Endothelial cell (in vitro differentiated cells): ENCODE results near the gene REX1BD. TPM values are rescaled to one million over a fixed set of nuclear protein-coding genes. Genes with fewer than 3 reads are reported as not detected.

Source experiments
- DNase-seq: peaks from one replicate; pipeline ENCODE4 v3.0.0; 2021; ENCODE audit warnings: low spot score
- H3K27ac Mint-ChIP-seq: one replicate; pipeline ENCODE4 v1.8.0; 2021; ENCODE audit warnings: mixed read lengths, inconsistent platforms; ENCODE audit not compliant: unreplicated experiment
- H3K27me3 Mint-ChIP-seq: one replicate; pipeline ENCODE4 v1.8.0; 2021; ENCODE audit warnings: mild to moderate bottlenecking, moderate library complexity, mixed read lengths, inconsistent platforms; ENCODE audit not compliant: unreplicated experiment
- H3K36me3 Mint-ChIP-seq: one replicate; pipeline ENCODE4 v1.8.0; 2021; ENCODE audit warnings: mild to moderate bottlenecking, low read depth, mixed read lengths, inconsistent platforms; ENCODE audit not compliant: unreplicated experiment
- H3K4me1 Mint-ChIP-seq: one replicate; pipeline ENCODE4 v1.8.0; 2021; ENCODE audit warnings: mild to moderate bottlenecking, mixed read lengths, inconsistent platforms; ENCODE audit not compliant: unreplicated experiment
- H3K4me3 Mint-ChIP-seq: one replicate; pipeline ENCODE4 v1.8.0; 2021; ENCODE audit warnings: mild to moderate bottlenecking, mixed read lengths, inconsistent platforms; ENCODE audit not compliant: unreplicated experiment
- H3K9me3 Mint-ChIP-seq: one replicate; pipeline ENCODE4 v1.8.0; 2021; ENCODE audit warnings: mixed read lengths, inconsistent platforms; ENCODE audit not compliant: unreplicated experiment
- total RNA-seq: library from RNA; stranded (reverse); fragmentation: NEBNext Ultra II Directional; extraction: Animal tissue kit (Norgen Biotek cat#: 25700); gene quantifications from one replicate; pipeline ENCODE4 v1.2.1, GENCODE V29; 2021; ENCODE audit not compliant: unreplicated experiment
- TF ChIP-seq, protein P1 (sequence below): fragments of 200-600 bp; sonication (generic); IDR thresholded peaks from one replicate; pipeline ENCODE4 v1.5.0; 2021; ENCODE audit warnings: antibody characterized with exemption; ENCODE audit not compliant: unreplicated experiment

Gene REX1BD
- total RNA-seq, 1 donor from 2014 or later, result 88.8 TPM

DNA sequence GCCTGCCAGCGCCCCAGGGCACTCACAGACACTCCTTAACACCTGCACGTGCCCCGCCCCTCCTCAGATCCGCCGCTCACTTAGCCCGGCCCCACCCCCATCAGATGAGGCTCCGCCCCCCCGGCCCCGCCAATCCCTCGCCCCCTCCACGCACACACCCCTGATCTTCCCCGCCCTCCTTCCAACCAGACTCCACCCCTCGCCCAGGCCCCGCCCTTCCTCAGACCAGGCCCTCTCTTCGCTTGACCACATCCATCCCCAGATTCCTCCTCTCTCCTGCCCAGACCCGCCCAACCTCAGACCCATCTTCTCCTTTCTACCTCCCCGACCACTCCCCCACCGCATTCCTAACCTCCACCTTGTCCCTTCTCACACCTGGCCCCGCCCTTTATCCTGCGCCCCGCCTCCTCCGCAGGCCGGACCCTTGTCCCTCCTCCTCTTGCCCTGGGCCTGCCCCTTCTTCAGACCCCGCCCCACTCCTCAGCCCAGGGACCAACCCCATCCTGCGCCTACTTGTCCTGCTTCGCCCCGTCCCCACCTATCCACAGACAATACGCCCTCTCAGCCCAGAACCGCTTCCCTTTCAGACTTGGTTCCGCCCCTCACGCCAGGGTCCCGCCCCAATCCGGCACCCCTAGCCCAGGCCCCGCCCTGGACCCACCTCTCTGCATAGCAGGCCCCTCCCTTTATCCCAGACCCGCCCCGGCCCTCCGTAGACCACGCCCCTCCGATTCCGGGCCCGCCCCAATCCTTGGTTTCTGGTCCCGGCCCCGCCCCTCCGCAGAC is 47.8 kb downstream of the REX1BD start:
- TF ChIP-seq, protein P1, sequence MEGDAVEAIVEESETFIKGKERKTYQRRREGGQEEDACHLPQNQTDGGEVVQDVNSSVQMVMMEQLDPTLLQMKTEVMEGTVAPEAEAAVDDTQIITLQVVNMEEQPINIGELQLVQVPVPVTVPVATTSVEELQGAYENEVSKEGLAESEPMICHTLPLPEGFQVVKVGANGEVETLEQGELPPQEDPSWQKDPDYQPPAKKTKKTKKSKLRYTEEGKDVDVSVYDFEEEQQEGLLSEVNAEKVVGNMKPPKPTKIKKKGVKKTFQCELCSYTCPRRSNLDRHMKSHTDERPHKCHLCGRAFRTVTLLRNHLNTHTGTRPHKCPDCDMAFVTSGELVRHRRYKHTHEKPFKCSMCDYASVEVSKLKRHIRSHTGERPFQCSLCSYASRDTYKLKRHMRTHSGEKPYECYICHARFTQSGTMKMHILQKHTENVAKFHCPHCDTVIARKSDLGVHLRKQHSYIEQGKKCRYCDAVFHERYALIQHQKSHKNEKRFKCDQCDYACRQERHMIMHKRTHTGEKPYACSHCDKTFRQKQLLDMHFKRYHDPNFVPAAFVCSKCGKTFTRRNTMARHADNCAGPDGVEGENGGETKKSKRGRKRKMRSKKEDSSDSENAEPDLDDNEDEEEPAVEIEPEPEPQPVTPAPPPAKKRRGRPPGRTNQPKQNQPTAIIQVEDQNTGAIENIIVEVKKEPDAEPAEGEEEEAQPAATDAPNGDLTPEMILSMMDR, result no peak
- Mint-ChIP-seq H3K4me3 (peak overlapping the region; percentile 84), H3K36me3 (peaks cover 8% of the 10 kb centered on the region), H3K4me1 (peaks cover 2% of the 10 kb centered on the region), H3K9me3 (no peaks in the 10 kb centered on the region), H3K27me3 (peaks cover 11% of the 10 kb centered on the region), H3K27ac (no peak overlapping the region)
- DNase-seq, result peak; percentile 98

DNA sequence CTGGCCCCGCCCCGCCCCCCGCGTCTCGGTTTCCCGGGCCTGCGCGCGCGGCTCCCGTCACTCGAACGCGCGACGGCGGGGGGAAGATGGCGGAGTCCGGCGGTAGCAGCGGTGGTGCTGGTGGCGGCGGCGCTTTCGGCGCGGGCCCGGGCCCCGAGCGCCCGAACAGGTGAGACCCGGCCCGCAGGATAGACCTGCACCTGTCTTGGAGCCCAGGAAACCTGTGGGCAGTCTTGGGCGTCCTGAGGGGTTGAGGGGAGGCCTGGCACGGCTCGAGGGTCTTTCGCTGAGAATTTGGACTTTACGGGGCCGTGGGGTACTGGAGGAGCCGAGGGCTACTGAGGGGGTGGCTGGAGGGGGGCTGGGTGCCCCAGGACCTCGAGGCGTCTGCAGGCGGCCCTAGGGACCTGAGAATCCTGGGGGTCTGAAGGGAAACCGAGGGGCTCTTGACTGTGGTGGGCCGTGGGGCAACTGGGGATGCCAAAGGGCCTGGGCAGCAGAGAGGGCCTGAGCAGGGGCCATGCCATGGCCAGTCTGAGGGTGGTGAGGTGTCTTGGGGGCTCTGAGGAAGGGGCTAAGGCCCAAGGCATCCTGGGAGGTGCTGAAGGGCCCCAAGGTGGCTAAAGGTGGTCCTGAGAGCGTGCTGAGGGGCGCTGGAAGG is 48.5 kb downstream of the REX1BD start, which contains the start of gene KLHL26:
TSS of gene KLHL26 (plus strand) at position 60 of the 661 bp plus-strand sequence. CDS start at position 87, 27 bp downstream.
- Mint-ChIP-seq H3K27ac (no peak within 1 kb of the TSS), H3K27me3 (peaks cover 11% of the 10 kb centered on the region), H3K9me3 (no peaks in the 10 kb centered on the region), H3K36me3 (peaks cover 8% of the 10 kb centered on the region), H3K4me1 (peaks cover 2% of the 10 kb centered on the region), H3K4me3 (peak within 1 kb of the TSS; percentile 86)
- TF ChIP-seq, protein P1, result no peak
- DNase-seq, result no peak

DNA sequence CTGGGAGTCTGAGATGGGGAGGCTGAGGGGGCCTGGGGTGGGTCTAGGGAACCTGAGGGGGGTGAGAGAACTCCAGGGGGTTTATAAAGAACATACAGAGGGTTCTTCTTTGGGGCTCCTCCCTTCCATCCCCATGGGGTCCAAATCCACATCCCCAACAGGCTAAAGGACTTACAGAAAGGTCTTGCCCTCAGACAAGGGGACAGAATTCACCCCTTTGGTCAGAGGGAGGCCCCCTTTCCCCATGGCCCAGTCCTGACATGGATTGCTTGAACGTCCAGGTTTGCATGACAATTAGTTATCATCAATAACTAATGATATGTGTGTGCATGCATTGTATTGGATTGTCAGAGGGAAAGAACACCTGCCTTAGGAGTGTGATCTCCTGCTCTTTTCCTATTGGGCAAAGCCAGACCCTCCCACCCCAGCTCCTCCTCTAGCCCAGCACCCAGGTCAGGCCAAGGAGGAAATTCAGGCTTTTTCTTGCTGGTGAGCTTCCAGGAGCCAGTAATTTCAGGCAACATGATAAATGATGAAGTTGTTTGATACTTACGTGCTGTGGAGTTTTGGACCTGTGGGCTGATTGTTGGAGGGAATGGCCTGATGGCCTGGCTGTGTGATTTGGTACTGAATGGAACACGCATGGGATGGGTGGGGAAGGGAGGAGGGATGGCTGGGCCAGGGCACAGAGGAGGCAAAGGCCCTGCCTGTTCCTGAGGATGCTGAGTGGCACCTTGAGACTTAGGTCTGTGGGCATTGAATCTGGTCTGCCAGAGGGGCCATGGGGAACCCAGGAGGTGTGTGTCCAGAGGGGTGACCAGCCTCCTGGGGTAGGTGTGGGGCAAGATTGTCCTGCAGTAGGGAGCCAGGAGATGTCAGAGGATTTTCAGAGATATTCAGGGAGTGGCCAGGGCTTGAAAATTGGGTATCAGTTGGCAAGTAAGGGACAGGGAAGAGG is 49.4 kb downstream of the REX1BD start:
- no peak for DNase-seq
- peak overlapping the region; percentile 86 for H3K4me3 Mint-ChIP-seq
- TF ChIP-seq, protein P1, result no peak
- H3K27me3 Mint-ChIP-seq, result peaks cover 11% of the 10 kb centered on the region
- peaks cover 2% of the 10 kb centered on the region for H3K4me1 Mint-ChIP-seq
- H3K9me3 Mint-ChIP-seq, result no peaks in the 10 kb centered on the region
- H3K36me3 Mint-ChIP-seq, result peaks cover 8% of the 10 kb centered on the region
- H3K27ac Mint-ChIP-seq, result no peak overlapping the region

DNA sequence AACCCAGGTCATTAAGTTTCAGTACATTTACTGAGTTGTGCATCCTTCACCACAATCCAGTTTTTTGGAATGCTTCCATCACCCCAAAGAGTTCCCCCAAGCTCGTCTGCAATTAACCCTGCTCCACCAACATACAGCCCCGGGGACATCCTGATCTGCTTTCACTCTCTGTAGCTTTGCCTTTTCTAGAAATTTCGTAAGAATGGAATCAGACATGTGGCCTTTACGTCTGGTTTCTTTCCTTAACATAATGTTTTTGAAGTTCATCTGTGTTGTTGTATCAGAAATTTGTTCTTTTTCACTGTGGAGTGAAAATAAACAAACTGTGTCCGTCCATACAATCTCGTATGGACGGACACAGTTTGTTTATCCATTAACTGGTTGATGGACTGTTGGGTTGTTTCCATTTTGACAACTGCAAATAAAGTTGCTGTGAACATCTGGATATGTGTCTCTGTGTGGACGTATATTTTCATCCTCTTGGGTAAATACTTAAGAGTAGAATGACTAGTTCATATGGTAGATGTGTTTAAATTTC is 51.2 kb downstream of the REX1BD start:
- no peak overlapping the region for H3K4me3 Mint-ChIP-seq
- H3K27ac Mint-ChIP-seq, result no peak overlapping the region
- H3K36me3 Mint-ChIP-seq, result peaks cover 6% of the 10 kb centered on the region
- DNase-seq, result no peak
- TF ChIP-seq, protein P1, result no peak
- peaks cover 8% of the 10 kb centered on the region for H3K4me1 Mint-ChIP-seq
- peaks cover 10% of the 10 kb centered on the region for H3K27me3 Mint-ChIP-seq
- H3K9me3 Mint-ChIP-seq, result no peaks in the 10 kb centered on the region

Other genes starting within 250 kb of the REX1BD start
- gene PGPEP1, start 248.2 kb upstream of the REX1BD start, total RNA-seq, result 32.1 TPM
- 1.3 TPM for gene GDF15, start 202.6 kb upstream of the REX1BD start, total RNA-seq
- not detected for gene LRRC25, start 191.2 kb upstream of the REX1BD start, total RNA-seq
- gene SSBP4, start 169.4 kb upstream of the REX1BD start, total RNA-seq, result 60.7 TPM
- 68.5 TPM for gene ISYNA1, start 150.7 kb upstream of the REX1BD start, total RNA-seq
- gene ELL, start 66.7 kb upstream of the REX1BD start, total RNA-seq, result 11.0 TPM
- gene FKBP8, start 45.2 kb upstream of the REX1BD start, total RNA-seq, result 229 TPM
- 105 TPM for gene KXD1, start 30.9 kb upstream of the REX1BD start, total RNA-seq
- 1,465 TPM for gene UBA52, start 16.9 kb upstream of the REX1BD start, total RNA-seq
- 0.74 TPM for gene CRLF1, start 18.0 kb downstream of the REX1BD start, total RNA-seq
- 0.15 TPM for gene TMEM59L, start 24.1 kb downstream of the REX1BD start, total RNA-seq
- gene KLHL26, start 48.2 kb downstream of the REX1BD start, total RNA-seq, result 5.1 TPM
- 17.5 TPM for gene CRTC1, start 94.9 kb downstream of the REX1BD start, total RNA-seq
- gene COMP, start 202.5 kb downstream of the REX1BD start, total RNA-seq, result not detected
- 69.8 TPM for gene UPF1, start 243.2 kb downstream of the REX1BD start, total RNA-seq